HG03135 (cell line): ENCODE measurements around the gene GSE1.

Experiments used
- ATAC-seq: cut with Tn5 transposase; IDR thresholded peaks from one replicate; pipeline ENCODE4 v1.9.1; 2021; ENCODE audit warnings: mild to moderate bottlenecking, moderate library complexity; ENCODE audit not compliant: unreplicated experiment

GSE1 gene

DNA sequence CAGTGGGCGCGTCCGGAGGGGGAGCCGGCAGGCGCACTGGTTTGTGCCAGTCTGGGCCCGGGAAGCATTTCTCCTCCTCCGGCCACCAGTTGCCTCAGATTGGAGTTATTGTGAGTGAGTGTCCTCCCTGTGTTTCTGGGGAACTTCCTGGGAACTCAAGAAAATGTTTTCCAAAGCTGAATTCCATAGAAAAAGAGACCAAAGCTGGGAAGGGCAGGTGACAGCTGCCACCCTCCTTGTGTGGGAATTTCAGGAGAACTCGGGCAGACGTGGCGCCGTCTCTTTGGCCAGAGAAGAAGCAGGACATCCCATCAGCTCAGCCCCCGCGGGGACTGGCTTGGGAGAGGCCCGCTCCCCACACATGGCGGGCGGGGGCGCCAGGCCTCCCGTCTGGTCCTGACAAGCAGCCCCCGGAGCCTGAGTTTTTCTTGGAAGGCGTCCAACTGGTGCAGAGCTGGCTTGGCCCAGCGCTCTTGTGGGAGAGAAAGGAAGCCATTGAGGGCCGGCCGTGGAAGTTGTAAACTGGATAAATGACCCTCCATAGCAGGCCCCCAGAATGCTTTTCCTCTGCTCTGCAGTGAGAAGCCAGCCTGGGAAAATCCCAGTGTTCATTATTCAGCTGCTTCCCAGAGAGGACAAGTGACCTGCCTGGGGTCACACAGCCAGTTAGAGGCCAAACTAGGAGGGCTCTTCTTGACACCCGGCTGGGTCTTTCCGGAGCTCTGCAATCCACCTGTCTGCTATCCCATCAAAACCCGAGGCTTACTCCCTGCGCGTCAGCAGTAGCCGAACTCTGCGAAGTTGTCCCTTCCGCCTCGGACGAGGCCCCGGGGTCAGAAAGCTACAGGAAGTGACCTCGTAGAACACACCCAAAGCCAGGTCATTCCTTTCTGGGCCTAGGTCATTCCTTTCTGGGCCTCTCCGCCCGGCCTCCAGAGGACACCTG, 39.2 kb upstream of the GSE1 start:
- no peak for ATAC-seq

- no peak for ATAC-seq
Measured at GRCh38 chr16:85574672-85575475, 38.2 kb upstream of the GSE1 start.

- ATAC-seq, result no peak
Measured at GRCh38 chr16:85575920-85576319, 37.2 kb upstream of the GSE1 start.

DNA sequence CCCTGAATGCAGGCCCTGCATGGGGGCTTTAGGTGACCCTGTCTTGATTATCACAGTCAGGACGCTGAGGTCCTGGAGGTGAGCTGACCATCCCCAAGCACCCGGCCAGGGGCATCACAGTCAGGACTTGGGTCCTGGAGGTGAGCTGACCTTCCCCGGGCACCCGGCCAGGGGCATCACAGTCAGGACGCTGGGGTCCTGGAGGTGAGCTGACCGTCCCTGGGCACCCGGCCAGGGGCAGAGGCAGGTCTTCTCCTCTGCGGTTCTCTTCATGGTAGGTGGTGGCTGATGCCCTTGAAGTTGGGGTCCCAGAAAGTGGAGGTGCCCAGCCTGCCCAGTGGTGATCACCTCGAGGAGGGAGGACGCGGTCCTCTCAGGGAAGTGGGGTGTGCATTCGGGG, 36.2 kb upstream of the GSE1 start:
- no peak for ATAC-seq

GRCh38 chr16:85577899-85578598, 35.1 kb upstream of the GSE1 start:
- no peak for ATAC-seq

DNA sequence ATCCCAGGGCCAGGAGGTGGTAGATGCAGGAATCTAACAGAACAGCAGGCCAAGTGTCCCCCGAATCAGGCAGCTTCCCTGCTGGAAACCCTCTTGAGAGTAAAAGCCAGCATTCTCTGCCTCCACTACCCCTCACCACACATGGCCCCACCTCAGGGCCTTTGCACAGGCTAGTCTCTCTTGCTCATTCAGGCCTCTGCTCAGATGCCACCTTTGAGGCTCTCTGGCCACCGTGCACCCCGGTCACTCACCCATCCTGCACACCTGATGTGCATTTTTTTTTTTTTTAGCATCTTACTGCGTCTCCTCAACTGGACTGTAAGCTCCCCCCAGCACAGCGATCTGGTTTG, 34.5 kb upstream of the GSE1 start:
- ATAC-seq, result no peak

- no peak for ATAC-seq
Measured at GRCh38 chr16:85579191-85579590, 33.9 kb upstream of the GSE1 start.

DNA sequence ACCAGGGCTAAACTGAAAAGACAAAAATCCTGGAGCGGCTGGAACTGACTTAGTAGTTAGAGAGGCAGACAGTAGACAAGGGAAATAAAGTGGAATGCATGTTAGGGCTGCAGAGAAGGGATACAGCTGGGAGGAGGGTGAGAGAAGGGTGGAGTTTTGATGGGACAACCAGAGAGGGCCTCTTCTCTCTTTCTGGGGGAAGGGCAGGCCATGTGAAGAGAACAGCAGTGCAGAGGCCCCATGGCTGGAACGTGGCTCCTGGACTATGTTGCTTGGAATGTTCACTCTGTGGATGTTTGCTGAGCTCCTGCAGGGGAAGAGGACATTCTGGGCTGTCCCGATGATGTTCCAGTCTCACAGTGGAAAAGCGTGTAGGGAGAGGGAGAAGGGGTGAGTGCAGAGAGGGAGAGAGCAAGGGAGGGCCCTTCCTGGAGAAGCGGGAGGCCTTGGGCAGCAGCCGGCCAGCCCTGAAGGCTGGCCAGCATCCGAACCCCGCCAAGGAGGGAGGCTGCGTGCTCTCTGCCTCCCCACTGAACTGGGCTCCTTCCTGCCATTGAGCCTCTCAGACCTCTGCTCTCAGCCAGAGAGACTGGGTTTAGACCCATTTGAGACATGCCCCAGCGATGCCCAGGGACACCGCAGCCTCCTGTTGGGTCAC, 33.1 kb upstream of the GSE1 start:
- ATAC-seq, result no peak

DNA sequence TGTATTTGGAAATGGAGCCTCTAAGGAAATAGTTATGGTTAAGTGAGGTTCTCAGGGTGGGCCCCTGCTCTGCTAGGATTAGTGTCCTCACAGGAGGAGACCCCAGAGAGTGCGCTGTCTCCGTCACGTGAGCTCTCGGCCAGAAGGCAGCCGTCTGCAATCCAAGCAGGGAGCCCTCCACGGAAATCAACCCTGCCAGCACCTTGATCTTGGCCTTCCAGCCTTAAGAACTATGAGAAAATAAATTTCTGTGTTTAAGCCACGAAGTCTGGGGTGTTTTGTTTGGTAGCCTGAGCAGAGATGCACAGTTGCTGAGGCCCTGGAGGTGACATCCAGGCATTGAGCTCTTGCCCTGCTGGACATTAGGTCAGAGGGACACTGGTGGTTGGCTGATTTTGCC, 32.4 kb upstream of the GSE1 start:
- no peak for ATAC-seq

GRCh38 chr16:85582229-85582991, 30.7 kb upstream of the GSE1 start:
- no peak for ATAC-seq

- ATAC-seq, result no peak
Measured at GRCh38 chr16:85583491-85584181, 29.5 kb upstream of the GSE1 start.

- no peak for ATAC-seq
Measured at GRCh38 chr16:85584267-85584666, 28.9 kb upstream of the GSE1 start.

DNA sequence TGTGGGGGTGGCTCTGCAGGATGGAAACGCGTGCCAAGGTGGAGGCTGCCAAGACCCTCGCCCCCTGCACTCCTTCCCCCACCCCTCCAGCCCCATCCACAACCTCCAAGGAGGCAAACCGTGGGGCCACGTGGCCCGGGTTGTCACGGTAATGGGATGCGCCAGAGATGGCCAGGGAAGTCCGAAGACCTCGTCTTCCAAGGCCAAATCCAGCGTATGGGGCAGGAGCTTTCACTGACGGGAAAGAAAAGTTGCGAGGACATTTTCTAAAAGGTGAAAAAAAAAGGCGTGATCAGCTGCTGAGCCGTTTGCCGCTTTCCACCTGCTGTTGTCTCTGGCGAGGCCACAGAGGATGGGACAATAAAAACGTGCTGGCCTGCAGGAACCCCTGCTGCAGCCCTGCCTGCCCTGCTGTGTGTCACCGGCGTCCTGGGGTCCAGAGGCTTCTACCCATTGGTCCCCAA, 28.3 kb upstream of the GSE1 start:
- no peak for ATAC-seq

GRCh38 chr16:85585711-85586110, 27.4 kb upstream of the GSE1 start:
- ATAC-seq, result no peak

DNA sequence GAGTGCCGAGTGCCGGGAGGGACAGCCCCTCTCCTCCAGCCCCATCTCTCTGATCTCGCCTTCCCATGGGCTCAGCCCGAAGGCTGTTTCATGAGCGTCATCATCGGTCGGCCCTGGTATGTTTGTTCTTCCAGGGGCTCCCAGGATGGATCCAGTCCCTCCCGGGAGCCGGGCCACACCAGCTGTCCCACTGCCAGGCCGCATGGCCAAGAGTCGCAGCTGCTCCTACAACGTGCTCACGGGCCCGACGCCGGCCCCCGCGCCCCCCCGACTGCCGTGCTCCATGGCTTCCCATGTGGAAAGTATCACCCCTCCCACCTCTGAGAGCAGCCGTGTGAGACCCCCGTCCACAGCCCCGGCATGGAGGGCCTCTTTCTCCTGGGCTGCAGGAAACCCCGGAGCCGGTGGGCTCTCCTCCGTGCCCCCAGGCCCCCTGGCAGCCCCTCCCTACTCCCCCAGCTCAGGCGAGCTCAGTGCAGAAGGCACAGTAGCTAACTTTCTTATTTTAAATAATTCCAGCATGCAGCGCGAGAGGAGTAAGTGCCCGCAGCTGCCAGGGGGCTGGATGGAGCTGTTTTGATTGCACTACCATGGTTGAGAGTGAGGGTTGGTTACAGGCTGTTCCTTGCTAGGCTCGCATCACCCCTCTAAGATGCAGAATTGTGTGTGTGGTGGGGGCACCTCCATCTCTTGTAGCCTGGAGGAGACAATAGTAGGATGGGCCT, 26.6 kb upstream of the GSE1 start:
- no peak for ATAC-seq

DNA sequence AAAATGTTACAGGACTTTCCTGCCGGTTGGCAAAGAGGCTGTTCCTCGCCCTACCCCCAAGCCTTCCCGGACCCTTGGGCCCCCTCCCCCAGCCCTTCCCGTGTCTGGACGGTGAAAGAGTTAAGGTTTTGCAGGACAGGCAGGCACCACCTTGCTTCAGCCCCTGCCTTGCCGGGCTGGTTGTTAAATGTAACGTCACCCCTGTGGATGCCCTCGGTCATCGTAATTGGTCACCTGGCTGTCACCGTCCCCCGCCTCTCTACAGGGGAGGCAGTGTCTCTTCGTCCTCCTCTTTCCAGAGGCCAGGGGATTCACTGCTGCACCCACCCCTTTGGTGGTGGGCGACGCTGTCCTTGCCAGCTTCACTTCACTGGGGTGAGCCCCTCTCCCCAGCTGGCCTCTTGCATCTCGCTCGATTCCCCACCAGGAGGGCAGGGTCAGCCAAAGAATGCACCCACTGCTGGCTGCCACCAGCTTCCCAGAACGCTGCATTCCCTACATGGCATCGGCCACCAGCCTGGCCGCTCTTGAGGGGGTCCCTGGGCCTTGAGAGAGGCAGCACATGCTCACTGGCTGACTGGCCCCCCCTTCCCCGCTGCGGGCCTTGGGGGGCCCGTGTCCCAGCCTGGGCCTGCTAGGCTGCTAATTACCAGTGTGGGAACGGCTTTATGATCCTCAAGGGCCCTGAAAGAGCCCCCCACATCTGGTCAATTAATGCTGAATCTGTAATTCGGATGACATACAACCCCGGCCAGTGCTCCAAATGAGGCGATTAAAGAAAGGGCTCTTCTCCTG, 25.2 kb upstream of the GSE1 start:
- ATAC-seq, result no peak

GRCh38 chr16:85588562-85589503, 24.3 kb upstream of the GSE1 start:
- ATAC-seq, result no peak
